K562 (cell line): Measurements from ENCODE around the gene GPR162. TPM values are rescaled to one million over a fixed set of nuclear protein-coding genes. Genes with fewer than 3 reads are reported as not detected.

ENCODE experiments used
- CHD4 ChIP-seq: fragments of 200-600 bp; sonication (generic); IDR thresholded peaks from 3 replicates; pipeline ENCODE4 v1.6.1; 2012; ENCODE audit warnings: low read depth, mild to moderate bottlenecking, mixed read lengths, low read length, inconsistent platforms; ENCODE audit not compliant: insufficient read depth, insufficient replicate concordance, poor library complexity, severe bottlenecking
- CTBP1 ChIP-seq: fragments of 450-650 bp; IDR thresholded peaks from 2 replicates; pipeline ENCODE4 v1.6.1; 2016; ENCODE audit warnings: borderline replicate concordance
- EP300 ChIP-seq: IDR thresholded peaks from 2 replicates; pipeline ENCODE4 v1.6.1; 2012; ENCODE audit warnings: low read length, improper control_type of control experiment
- FOXA3 ChIP-seq, 2 experiments: fragments of 450-650 bp in 1 of 2; sonication (generic) in 1 of 2; formaldehyde crosslinking; IDR thresholded peaks in 1 of 2; conservative IDR thresholded peaks in 1 of 2; 2 replicates each; pipeline versions ENCODE4 v1.4.0 to v1.8.0; 2020 to 2022; ENCODE audit warnings: mild to moderate bottlenecking in 2 of 2, missing genetic modification reagents in 1 of 2
- GABPB1 ChIP-seq: sonication (generic); formaldehyde crosslinking; IDR thresholded peaks from 2 replicates; pipeline ENCODE4 v1.8.0; 2022; ENCODE audit warnings: mild to moderate bottlenecking, missing genetic modification reagents
- POLR2H ChIP-seq: IDR thresholded peaks from 2 replicates; pipeline ENCODE4 v1.6.1; 2016; ENCODE audit warnings: missing genetic modification characterization, low read depth, mild to moderate bottlenecking, control low read depth, missing compliant biosample characterization, moderate library complexity
- RAD21 ChIP-seq, 2 experiments: fragments of 250-450 bp in 1 of 2; fragments of 450-650 bp in 1 of 2; sonication (Bioruptor Pico) in 1 of 2; formaldehyde crosslinking in 1 of 2; IDR thresholded peaks in 1 of 2; conservative IDR thresholded peaks in 1 of 2; 2 replicates each; pipeline versions ENCODE4 v1.4.0 to v1.8.0; 2020 to 2022; ENCODE audit warnings: mild to moderate bottlenecking in 2 of 2, moderate library complexity in 1 of 2
- SMC3 ChIP-seq: conservative IDR thresholded peaks from 2 replicates; pipeline ENCODE4 v1.6.1; 2011; ENCODE audit warnings: low read depth, low read length, improper control_type of control experiment; ENCODE audit not compliant: insufficient read depth
- STAG1 ChIP-seq: sonication (generic); formaldehyde crosslinking; IDR thresholded peaks from 2 replicates; pipeline ENCODE4 v1.5.0; 2020; ENCODE audit warnings: missing genetic modification reagents, borderline replicate concordance
- TEAD4 ChIP-seq, 2 experiments: sonication (generic) in 1 of 2; formaldehyde crosslinking in 1 of 2; IDR thresholded peaks; 2 replicates each; pipeline versions ENCODE4 v1.6.1 to v1.8.0; 2012 to 2022; ENCODE audit warnings: borderline replicate concordance in 1 of 2, inconsistent platforms in 1 of 2, low read length in 1 of 2, mild to moderate bottlenecking in 1 of 2, missing genetic modification reagents in 1 of 2
- ZNF23 ChIP-seq: fragments of 250-450 bp; sonication (Bioruptor Pico); IDR thresholded peaks from 2 replicates; pipeline ENCODE4 v1.4.0; 2020; ENCODE audit warnings: mild to moderate bottlenecking
- polyA plus RNA-seq, 8 experiments: library from polyadenylated mRNA; depleted of rRNA in 4 of 8; stranded (reverse) in 5 of 8; unstranded in 3 of 8; fragments of >200 nt; fragmentation: Nextera tagmentation in 2 of 8; fragmentation: Illumina TruSeq in 1 of 8; extraction: Ambion mirVana in 2 of 8; extraction: Trizol in 1 of 8; gene quantifications; 2 replicates each; pipeline versions ENCODE4 v1.2.1 to v1.2.3, GENCODE V29; 2011 to 2014; ENCODE audit warnings: inconsistent platforms in 1 of 8, missing spikeins in 1 of 8
- total RNA-seq, 7 experiments: library from RNA; depleted of rRNA in 6 of 7; stranded (reverse); fragments of >200 nt in 6 of 7; fragmentation: Illumina TruSeq in 2 of 7; extraction: Trizol in 2 of 7; gene quantifications; 2 replicates each; pipeline versions ENCODE4 v1.2.1 to v1.2.3, GENCODE V29; 2011 to 2021; ENCODE audit warnings: low replicate concordance in 1 of 7
- TF ChIP-seq, protein P1 (sequence below): fragments of 450-650 bp; formaldehyde crosslinking; IDR thresholded peaks from 2 replicates; pipeline ENCODE4 v1.4.0; 2020; ENCODE audit warnings: mild to moderate bottlenecking, moderate library complexity
- TF ChIP-seq, protein P2 (sequence below): fragments of 200-800 bp; sonication (Bioruptor generic); IDR thresholded peaks from 2 replicates; pipeline ENCODE4 v1.6.1; 2017; ENCODE audit warnings: missing genetic modification characterization, missing compliant biosample characterization

GPR162 gene
- total and polyA plus RNA-seq, 9 of the 15 experiments (the other 6 are each of a cell fraction or from before 2014, with no cell fraction given), result 0.65 to 1.8 (median 1.1) TPM; not detected in 2

DNA sequence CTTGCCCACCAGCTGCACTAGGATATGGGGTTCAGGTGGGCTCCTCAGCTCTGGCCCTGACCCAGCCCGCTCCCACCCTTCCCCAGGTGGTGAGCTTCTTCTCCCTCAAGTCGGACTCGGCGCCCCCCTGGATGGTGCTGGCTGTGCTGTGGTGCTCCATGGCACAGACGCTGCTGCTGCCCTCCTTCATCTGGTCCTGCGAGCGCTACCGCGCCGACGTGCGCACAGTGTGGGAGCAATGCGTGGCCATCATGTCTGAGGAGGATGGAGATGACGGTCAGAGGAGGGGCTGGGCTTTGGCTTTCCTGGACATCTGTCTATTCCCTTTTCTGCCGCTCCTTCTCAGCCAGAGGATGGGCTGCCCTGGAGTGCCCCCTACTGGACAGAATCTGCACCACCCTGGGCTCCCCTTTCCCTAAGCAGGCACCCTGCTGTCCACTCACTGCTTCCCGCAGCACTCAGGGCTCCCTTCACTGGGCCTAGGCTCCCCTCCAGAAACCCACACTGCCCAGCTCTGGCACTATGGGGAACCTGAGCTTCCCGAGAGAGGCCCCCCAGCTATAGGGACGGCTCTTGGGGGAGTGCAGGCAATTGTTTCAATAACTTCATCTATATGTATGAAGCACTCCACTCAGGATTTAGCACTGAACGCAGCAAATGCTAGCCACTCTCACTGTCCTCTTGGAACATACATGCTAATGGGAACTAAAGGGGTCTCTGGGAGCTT lies 3.9 kb downstream of the GPR162 start (continued):
- TF ChIP-seq, protein P1, sequence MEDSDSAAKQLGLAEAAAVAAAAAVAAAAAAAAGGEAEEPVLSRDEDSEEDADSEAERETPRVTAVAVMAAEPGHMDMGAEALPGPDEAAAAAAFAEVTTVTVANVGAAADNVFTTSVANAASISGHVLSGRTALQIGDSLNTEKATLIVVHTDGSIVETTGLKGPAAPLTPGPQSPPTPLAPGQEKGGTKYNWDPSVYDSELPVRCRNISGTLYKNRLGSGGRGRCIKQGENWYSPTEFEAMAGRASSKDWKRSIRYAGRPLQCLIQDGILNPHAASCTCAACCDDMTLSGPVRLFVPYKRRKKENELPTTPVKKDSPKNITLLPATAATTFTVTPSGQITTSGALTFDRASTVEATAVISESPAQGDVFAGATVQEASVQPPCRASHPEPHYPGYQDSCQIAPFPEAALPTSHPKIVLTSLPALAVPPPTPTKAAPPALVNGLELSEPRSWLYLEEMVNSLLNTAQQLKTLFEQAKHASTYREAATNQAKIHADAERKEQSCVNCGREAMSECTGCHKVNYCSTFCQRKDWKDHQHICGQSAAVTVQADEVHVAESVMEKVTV (CRISPR knock-in tag), result peak; percentile 41
- TF ChIP-seq ZNF23 (CRISPR knock-in tag), result no peak
- TF ChIP-seq FOXA3 (CRISPR knock-in tag; conservative IDR thresholded peaks at IDR 0.05 in 1 of 2, IDR thresholded peaks at IDR 0.05 in 1 of 2), result no peak
- no peak for TF ChIP-seq POLR2H
- TF ChIP-seq, protein P2, sequence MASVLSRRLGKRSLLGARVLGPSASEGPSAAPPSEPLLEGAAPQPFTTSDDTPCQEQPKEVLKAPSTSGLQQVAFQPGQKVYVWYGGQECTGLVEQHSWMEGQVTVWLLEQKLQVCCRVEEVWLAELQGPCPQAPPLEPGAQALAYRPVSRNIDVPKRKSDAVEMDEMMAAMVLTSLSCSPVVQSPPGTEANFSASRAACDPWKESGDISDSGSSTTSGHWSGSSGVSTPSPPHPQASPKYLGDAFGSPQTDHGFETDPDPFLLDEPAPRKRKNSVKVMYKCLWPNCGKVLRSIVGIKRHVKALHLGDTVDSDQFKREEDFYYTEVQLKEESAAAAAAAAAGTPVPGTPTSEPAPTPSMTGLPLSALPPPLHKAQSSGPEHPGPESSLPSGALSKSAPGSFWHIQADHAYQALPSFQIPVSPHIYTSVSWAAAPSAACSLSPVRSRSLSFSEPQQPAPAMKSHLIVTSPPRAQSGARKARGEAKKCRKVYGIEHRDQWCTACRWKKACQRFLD (CRISPR knock-in tag), result 0 out of 2 replicates have a peak, but pooled peaks have one; percentile 30
- TF ChIP-seq CTBP1, result peak; percentile 84
- peak; percentile 47; the same call in 1 of the 2 replicates for TF ChIP-seq TEAD4 (IDR thresholded peaks at IDR 0.05; ENCODE audit: low read length)
- TF ChIP-seq TEAD4 (CRISPR knock-in tag; IDR thresholded peaks at IDR 0.05; ENCODE audit: borderline replicate concordance), result no peak
- TF ChIP-seq GABPB1 (CRISPR knock-in tag), result peak; percentile 21; the same call in 1 of the 2 replicates
- TF ChIP-seq RAD21 (CRISPR knock-in tag; conservative IDR thresholded peaks at IDR 0.05 in 1 of 2, IDR thresholded peaks at IDR 0.05 in 1 of 2), result peak; percentile 72 to 81
- peak; percentile 43; the same call in 1 of the 2 replicates for TF ChIP-seq STAG1
- TF ChIP-seq SMC3, result peak; percentile 73
- TF ChIP-seq CHD4, result no peak
- no peak; the same call in 1 of the 2 replicates for TF ChIP-seq EP300
- TF ChIP-seq, all 486 proteins: peak for 23
